HL-60 (cell line): ENCODE data around the gene BMPR2.

Experiments
- DNase-seq, 2 experiments: peaks; one replicate each; pipeline ENCODE4 v3.0.0-alpha.2; 2010 to 2020; ENCODE audit warnings: low read depth in 1 of 2, low spot score in 1 of 2
- H3K27ac ChIP-seq: fragments of 250-450 bp; sonication (Bioruptor Pico); replicated peaks from 2 replicates; pipeline ENCODE4 v1.5.1; 2020; ENCODE audit warnings: mild to moderate bottlenecking, moderate library complexity
- H3K27me3 ChIP-seq: fragments of 250-450 bp; sonication (Bioruptor Pico); 2 replicates; pipeline ENCODE4 v1.5.1; 2021; ENCODE audit warnings: mild to moderate bottlenecking, moderate library complexity; ENCODE audit not compliant: insufficient read depth, poor library complexity, severe bottlenecking
- H3K4me3 ChIP-seq: replicated peaks from 2 replicates; pipeline ENCODE4 v1.5.1; 2011; ENCODE audit warnings: mild to moderate bottlenecking, control low read depth, low read length; ENCODE audit not compliant: insufficient read depth
- CTCF ChIP-seq: IDR thresholded peaks from one replicate; pipeline ENCODE4 v1.5.1; 2011; ENCODE audit warnings: low read length, control low read depth, inconsistent platforms; ENCODE audit not compliant: insufficient read depth
- GABPA ChIP-seq: IDR thresholded peaks from 2 replicates; pipeline ENCODE4 v1.6.1; 2012; ENCODE audit warnings: low read depth
- POLR2AphosphoS5 ChIP-seq: IDR thresholded peaks from 2 replicates; pipeline ENCODE4 v1.6.1; 2012; ENCODE audit warnings: low read depth
- SPI1 ChIP-seq: IDR thresholded peaks from 2 replicates; pipeline ENCODE4 v1.6.1; 2012; ENCODE audit warnings: low read depth, mild to moderate bottlenecking, borderline replicate concordance
- TF ChIP-seq, protein P1 (sequence below): IDR thresholded peaks from 2 replicates; pipeline ENCODE4 v1.6.1; 2012; ENCODE audit warnings: low read depth; ENCODE audit not compliant: insufficient replicate concordance

Gene BMPR2

GRCh38 chr2:202452744-202453143 is 76.6 kb downstream of the BMPR2 start:
- Histone ChIP-seq H3K27me3 (no peaks in the 10 kb centered on the region), H3K27ac (no peak overlapping the region), H3K4me3 (no peak overlapping the region)
- DNase-seq = no peak
- TF ChIP-seq, protein P1, sequence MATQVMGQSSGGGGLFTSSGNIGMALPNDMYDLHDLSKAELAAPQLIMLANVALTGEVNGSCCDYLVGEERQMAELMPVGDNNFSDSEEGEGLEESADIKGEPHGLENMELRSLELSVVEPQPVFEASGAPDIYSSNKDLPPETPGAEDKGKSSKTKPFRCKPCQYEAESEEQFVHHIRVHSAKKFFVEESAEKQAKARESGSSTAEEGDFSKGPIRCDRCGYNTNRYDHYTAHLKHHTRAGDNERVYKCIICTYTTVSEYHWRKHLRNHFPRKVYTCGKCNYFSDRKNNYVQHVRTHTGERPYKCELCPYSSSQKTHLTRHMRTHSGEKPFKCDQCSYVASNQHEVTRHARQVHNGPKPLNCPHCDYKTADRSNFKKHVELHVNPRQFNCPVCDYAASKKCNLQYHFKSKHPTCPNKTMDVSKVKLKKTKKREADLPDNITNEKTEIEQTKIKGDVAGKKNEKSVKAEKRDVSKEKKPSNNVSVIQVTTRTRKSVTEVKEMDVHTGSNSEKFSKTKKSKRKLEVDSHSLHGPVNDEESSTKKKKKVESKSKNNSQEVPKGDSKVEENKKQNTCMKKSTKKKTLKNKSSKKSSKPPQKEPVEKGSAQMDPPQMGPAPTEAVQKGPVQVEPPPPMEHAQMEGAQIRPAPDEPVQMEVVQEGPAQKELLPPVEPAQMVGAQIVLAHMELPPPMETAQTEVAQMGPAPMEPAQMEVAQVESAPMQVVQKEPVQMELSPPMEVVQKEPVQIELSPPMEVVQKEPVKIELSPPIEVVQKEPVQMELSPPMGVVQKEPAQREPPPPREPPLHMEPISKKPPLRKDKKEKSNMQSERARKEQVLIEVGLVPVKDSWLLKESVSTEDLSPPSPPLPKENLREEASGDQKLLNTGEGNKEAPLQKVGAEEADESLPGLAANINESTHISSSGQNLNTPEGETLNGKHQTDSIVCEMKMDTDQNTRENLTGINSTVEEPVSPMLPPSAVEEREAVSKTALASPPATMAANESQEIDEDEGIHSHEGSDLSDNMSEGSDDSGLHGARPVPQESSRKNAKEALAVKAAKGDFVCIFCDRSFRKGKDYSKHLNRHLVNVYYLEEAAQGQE = no peak
- no peak for TF ChIP-seq SPI1
- no peak for TF ChIP-seq POLR2AphosphoS5
- no peak for TF ChIP-seq GABPA
- TF ChIP-seq CTCF = no peak

DNA sequence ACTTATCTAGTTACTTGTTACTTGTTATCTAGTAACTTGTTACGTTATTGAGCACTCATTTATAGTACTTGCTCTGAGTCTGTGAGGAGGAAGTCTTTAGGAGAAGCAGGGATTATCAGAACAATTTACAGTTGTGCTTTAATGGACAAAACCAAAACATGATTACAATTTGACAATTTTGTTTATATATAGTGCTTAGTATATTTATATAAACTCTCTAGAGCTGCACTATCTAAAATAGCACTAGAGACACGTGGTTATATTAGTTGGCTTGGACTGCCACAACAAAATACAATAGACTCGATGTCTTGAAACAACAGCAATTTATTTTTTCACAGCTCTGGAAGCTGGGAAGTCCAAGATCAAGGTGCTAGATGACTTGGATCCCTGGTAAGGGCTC is 78.4 kb downstream of the BMPR2 start:
- Histone ChIP-seq H3K27ac (no peak overlapping the region), H3K27me3 (peaks cover 4% of the 10 kb centered on the region), H3K4me3 (no peak overlapping the region)
- DNase-seq = no peak
- TF ChIP-seq CTCF (no peak), GABPA (no peak), POLR2AphosphoS5 (no peak), SPI1 (no peak)
- TF ChIP-seq, protein P1 = no peak

DNA sequence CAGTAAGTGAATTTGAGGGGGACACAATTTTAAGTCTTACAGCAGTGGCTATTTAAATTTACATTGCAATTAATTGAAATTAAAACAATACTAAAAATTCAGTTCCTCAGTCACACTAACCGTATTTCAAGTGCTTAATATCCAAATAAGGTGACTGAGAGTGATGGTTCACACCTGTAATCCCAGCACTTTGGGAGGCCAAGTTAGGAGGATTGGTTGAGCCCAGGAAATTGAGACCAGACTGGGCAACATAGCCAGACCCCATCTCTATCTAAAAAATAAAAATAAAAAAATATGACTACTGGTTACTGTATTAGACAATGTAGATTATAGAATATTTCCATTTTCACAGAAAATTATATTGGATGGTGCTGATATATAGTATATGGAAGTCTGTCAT is 79.0 kb downstream of the BMPR2 start:
- Histone ChIP-seq H3K27me3 (peaks cover 8% of the 10 kb centered on the region), H3K4me3 (no peak overlapping the region), H3K27ac (no peak overlapping the region)
- no peak for DNase-seq
- TF ChIP-seq, protein P1 = no peak
- TF ChIP-seq POLR2AphosphoS5 = no peak
- no peak for TF ChIP-seq SPI1
- TF ChIP-seq GABPA = no peak
- TF ChIP-seq CTCF = no peak
